CD4-positive, alpha-beta T cell treated with Interferon gamma for 1 hour (primary cell): ENCODE measurements around the gene CHSY1.

ENCODE experiments used
- DNase-seq: peaks from one replicate; pipeline ENCODE4 v3.0.0-alpha.2; 2020

CHSY1 gene

DNA sequence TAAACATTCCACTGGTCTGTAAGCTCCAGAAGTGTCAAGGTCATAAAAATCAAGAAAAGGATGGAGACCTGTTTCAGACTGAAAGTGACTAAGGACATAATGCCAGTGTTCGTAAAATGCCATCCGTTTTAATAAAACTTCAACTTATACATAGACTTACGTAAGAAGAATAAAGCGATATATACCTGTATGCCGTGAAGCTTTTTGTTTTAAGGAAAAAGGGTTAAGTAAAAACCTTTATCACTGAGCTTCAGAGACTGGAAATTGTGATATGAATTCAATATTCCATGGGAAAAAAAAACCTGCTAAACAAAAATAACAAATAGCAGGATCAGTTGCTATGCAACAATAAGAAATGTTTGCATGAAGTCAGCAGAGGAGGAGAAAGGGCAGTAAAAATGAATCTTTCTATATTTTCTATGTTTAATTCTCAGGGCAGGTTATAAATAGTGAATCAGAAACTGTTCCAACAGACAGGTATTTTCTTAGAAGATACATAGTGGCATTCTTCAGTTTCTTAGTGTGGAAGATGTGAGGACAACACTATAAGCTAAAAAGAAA lies 42.5 kb downstream of the CHSY1 start:
- DNase-seq = no peak

DNA sequence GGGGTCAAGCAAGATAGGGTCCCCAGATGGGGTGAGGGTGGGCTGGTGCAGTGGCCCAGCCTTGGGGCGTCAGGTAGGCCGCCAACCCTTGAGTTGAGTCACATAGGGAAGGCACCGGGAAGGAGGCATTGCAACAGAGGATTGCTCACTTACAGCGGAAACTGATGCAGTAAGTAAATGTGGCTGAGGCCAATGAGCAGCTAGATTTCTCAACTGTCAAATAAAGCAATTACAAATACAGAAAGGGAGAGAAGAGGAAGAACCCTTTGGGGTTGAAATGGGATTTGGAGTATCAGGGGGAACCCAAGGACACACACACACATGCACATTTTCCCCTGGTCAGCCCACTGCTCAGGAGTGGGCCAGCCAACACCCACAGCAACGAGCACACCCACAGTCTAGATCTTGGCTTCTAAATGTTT lies 44.0 kb downstream of the CHSY1 start:
- DNase-seq = peak; percentile 62

GRCh38 chr15:101206176-101206591 lies 45.7 kb downstream of the CHSY1 start:
- DNase-seq = peak; percentile 36

DNA sequence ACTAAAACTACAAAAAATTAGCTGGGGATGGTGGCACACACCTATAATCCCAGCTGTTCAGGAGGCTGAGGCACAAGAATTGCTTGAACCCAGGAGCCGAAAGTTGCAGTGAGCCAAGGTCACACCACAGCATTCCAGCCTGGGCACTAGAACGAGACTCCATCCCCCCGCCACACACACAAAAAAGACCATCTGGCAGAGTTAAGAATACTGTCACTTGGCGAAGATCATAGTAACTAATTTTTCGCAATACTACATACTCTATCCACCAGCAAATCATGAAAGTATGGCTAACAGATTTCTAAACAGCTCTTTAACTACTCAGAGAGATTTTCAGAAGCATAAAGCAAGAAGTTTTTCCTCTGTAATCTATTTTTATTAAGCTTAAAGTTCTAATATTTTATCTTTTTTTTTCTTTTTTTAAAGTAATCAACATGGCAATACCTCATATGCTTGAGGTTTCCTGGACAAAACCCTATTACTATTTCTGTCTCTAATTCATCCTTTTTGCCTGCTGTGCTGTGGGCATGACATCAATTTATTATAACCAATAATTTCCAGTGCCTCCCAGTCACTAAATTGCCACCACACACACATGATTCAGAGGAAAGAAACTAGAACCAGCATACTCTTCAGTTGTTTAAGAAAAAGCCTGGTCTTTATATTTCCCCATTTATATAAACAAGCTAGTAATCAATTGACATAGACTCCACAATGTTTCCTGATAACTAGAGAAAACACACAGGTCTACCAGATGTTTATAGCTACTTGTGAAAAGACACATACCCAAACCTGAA lies 46.9 kb downstream of the CHSY1 start:
- no peak for DNase-seq

GRCh38 chr15:101203607-101204189 lies 48.1 kb downstream of the CHSY1 start:
- no peak for DNase-seq

- DNase-seq = no peak
These were observed 48.7 kb downstream of the CHSY1 start for GRCh38 chr15:101203029-101203573.

DNA sequence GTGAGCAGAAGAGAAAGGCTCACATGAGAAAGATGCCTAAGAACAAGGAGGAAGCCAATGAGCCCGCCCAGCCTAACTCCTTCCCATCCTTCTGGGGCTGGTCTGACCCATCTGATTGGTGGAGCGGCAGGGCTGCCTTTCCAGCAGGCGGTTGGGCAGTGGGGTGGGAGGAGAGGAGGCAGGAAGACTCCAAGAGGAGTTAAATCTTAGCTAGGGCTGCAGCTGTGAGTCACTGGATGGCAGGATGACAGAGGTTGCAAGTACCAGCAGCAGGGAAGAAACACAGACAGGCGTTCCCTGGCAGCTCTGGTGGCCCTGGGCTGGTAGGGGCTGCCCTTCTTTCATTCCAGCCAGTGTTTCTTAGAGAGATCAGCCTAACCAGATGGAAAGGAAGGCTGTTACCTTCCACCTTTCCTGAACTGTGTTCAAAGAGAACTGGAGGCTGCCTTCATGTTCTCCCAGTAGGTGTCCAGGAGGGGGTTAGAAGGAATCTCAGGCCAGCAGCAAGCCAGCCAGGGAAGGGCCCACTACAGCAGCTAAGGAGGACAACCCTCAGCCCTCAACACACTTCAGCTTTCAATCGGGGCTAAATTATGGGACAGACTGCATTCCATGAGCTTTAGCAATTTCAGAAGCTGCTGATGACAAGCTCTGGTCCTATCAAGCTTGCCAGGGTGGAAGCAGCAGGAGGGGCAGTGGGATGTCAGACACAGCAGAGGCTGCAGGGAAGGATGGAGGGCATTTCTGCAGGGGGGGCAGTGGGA lies 50.3 kb downstream of the CHSY1 start:
- DNase-seq = peak; percentile 65

DNA sequence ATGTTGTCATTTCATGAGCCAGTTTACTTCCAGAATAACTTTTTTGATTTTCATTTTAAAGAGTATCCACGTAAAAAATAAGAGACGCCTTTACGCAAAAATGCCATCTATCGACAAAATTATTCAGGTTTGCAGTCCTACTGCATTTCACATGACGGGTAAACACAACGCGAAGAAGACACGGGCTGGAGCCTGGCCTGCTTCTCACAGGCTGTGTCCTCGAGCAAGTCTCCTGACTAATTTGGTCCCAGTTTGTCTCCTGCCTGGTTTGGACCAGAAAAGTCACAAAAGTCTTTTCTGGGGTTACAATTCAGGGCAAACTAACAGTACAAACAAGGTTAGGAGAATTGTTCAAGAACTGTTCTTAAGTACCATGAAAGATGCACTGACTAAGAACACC lies 51.7 kb downstream of the CHSY1 start:
- DNase-seq = no peak

DNA sequence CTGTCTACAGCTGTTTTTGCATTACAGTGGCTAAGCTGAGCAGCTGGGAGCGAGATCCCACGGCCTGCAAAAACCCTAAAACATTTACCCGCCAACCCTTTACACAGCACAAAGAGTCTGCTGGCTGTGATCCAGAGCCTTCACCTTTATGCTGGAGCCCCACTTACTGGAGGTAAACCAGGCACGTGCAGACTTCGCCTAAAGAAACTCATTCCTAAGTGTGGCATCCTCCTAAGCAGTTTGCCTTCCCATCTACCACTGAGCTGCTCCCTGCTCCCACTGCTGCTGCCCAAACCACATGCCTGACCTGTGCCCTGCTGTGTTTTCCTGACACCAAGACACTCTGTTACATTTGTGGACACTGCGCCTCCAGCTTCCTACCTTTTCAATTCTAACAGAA lies 53.0 kb downstream of the CHSY1 start:
- no peak for DNase-seq

DNA sequence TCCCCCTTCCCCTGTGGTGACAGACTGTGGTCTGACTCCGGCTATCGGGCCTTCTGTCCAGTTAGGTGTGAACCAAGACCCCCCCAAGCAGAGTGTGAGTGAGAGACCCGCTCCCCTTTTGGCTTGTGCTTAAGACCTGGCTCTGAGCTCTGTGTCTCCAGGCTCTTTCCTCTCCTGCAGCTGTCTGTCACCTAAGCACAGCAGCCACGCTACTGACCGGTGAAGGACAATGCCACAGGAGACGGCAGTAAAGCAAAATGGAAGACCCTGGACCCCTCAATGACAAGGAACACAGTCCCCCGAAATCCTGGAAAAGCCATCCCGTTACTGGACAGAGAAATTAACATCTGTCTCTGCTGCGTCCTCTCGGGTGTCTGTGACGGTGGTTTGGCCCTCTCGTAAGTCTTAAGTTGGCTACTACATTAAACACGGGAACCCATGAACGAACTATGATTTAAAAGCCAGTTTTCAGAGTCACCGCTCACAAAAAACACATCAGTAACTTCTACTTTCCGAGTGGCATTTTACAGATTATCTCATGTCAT lies 53.7 kb downstream of the CHSY1 start:
- DNase-seq = no peak

DNA sequence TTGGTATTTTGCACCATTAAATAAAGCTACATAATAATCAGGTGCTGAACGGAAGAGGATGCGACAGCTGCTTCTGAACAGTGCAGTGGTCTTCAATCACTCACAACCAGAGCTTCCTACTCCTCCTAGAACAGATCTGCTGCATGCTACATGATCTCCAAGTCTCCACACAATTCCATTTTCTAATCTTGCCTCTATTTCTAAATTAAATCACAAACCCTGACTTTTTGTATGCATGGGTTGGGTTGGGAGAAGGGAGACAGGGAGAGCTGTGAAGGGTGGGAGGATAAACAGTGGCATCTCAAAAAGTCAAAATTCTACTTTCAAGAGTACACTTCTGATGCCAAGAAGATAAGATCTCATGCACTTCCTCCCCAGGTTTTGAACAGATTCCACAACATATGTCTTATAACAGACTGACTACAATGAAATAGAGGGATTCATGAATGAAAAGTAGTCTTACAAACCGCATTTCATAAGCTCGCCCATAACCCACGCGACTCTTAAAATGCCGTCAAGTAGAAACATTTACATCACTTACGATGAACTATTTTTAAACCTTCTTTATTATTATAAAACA lies 57.2 kb downstream of the CHSY1 start:
- DNase-seq = no peak

GRCh38 chr15:101193806-101194545 lies 57.9 kb downstream of the CHSY1 start:
- no peak for DNase-seq

DNA sequence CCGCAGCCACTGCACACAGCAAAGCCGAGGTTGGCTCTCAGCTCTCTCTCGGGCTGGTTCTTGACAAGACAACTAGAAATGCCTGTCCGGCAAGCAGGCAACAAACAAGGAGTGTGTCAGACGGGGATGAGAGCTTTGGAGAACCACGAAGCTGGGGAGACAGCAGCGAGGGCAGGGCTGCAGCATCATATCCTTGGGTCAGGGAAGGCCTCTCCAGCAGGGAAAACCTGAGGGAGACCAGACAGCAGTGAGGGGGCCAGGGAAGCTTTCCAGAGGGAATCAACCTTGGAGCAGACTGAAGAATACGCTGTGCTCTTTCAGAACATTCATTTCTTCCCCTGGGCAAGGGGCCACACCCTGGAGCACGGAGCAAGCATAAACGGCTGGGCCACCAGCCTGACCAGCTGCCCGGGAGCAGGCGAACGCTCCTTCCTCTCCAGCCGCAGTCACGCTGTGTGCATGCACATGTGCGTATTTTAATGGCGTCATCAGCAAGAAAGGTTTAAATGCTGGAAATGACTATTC lies 58.7 kb downstream of the CHSY1 start:
- no peak for DNase-seq

DNA sequence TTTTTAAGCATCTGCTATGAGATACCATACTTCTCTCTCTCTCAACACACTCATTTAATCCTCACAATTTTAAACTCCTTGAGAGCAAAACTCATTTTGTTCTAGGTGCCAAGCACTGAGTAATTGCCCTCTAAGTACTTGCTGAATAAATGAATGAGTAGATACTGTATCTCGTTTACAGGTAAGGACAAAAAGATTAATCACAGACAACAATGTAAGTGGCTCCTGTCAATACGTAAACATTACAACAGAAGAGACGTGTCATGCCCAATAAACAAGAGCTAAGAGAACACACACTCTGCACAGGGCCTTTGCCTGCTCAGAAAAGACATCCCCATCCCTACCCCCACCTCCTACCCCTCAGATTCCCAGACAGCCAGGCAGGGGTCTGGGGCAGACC lies 59.8 kb downstream of the CHSY1 start:
- DNase-seq = no peak

GRCh38 chr15:101191242-101191641 lies 60.6 kb downstream of the CHSY1 start:
- DNase-seq = no peak

DNA sequence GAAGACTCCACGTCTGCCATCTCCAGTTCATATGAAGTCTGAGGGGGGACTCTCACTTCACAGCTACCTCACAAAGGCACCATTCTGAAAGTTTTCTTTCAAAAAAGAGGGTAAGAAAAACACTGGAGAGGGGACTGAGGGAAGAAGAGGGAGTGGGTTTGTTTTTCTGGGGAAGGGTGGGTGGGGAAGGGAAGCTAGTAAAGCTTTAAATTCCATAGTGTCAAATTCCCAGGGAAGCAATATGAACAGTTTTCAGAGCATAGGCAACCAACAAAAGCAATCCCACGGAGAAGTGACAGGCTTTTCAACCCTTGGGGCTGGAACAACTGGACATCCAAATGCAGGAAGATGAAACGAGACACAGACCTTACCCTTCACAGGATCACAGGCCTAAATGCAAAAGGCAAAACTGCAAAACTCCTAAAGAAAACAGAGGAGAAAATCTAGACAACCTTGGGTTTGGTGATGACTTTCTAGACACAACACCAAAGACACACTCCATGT lies 61.7 kb downstream of the CHSY1 start:
- DNase-seq = no peak

- DNase-seq = no peak
These were observed 62.3 kb downstream of the CHSY1 start for GRCh38 chr15:101189409-101190091.

GRCh38 chr15:101188637-101189408 lies 63.0 kb downstream of the CHSY1 start:
- DNase-seq = no peak

DNA sequence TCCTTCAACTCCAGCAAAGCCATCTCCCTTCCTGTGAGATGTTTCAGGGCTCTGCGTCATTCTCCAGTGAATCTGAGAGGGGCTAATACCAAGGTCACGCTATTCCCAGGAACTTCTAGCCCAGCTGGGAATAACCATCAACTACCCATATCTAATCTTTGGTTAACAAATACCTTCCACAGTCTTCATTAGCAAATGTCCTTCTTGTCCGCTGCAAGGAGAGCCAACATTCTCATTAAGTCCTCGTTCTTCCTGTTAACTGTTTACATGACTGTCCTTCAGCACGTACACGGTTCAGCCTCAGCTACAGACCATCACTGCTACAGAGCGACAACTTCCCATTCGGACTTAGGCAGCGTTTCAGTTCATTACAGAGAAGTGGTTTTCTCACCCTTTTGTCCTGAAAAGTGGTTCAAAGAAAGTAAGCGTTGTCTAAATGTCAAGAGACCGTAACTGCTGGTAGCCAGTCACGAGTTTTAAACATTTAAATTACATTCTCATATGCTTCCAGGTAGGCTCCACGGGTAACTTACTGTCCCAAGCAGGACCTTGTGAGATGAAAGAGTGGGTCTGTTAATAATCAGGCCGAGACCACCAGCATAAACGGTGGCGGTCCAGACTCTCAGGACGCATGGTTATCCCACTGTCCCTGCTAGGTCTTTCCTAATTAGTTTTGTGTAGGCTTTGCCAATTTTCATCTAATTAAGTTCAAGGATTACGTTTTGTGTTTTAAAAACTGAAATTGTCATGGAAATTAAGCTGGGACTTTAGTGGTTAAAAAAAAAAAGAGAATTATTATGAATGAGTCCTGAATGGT lies 63.8 kb downstream of the CHSY1 start:
- DNase-seq = no peak
